Ovary (tissue), 9 donors: Measurements from ENCODE around the gene GARNL3. TPM values are rescaled to one million over a fixed set of nuclear protein-coding genes. Genes with fewer than 3 reads are reported as not detected.

Source experiments
- DNase-seq, 5 donors: peaks; one replicate each; pipeline ENCODE4 v3.0.0-alpha.2; 2019 to 2020
- H3K27ac ChIP-seq, 2 donors: fragments of 200-600 bp; one replicate each; pipeline versions ENCODE4 v1.5.1 to v1.8.0; 2019 to 2022
- H3K27me3 ChIP-seq: fragments of 200-600 bp; one replicate; pipeline ENCODE4 v1.8.0; 2022
- H3K36me3 ChIP-seq: fragments of 200-600 bp; sonication (generic); one replicate; pipeline ENCODE4 v1.5.1; 2019
- H3K4me1 ChIP-seq: one replicate; pipeline ENCODE4 v1.8.1; 2013; ENCODE audit warnings: mild to moderate bottlenecking, moderate library complexity; ENCODE audit not compliant: insufficient read depth
- H3K4me3 ChIP-seq: fragments of 200-600 bp; sonication (generic); one replicate; pipeline ENCODE4 v1.5.1; 2017
- H3K9me3 ChIP-seq, 2 donors: fragments of 200-600 bp in 1 of 2; sonication (generic) in 1 of 2; one replicate each; pipeline versions ENCODE4 v1.5.1 to v1.8.1; 2013 to 2019; ENCODE audit warnings: mild to moderate bottlenecking in 1 of 2, moderate library complexity in 1 of 2
- CTCF ChIP-seq, 3 donors: fragments of 450-650 bp in 2 of 3; fragments of 200-600 bp in 1 of 3; IDR thresholded peaks; one replicate each; pipeline versions ENCODE4 v1.5.1 to v1.8.0; 2016 to 2022; ENCODE audit warnings: antibody characterized with exemption in 3 of 3, mild to moderate bottlenecking in 1 of 3
- EP300 ChIP-seq: sonication (generic); formaldehyde crosslinking; IDR thresholded peaks from one replicate; pipeline ENCODE4 v1.6.1; 2017; ENCODE audit warnings: antibody characterized with exemption
- POLR2A ChIP-seq: fragments of 450-650 bp; IDR thresholded peaks from one replicate; pipeline ENCODE4 v1.6.1; 2017; ENCODE audit warnings: antibody characterized with exemption, mild to moderate bottlenecking, moderate library complexity
- WGBS, 3 donors: extraction: QIAGEN DNeasy Blood & Tissue Kit in 1 of 3; methylation state at CpG; one replicate each; pipeline versions ENCODE4 v1.1.5 to v1.1.7; 2013 to 2017; 5-methylcytosine and 5-hydroxymethylcytosine counted together
- intact Hi-C, 4 donors: fragments of 100-400 bp; cut with DNase I; formaldehyde crosslinking; loops; one replicate each; pipeline versions ENCODE4 v1.11.0 to v1.15.1; 2022 to 2023
- polyA plus RNA-seq, 2 donors: library from polyadenylated mRNA; stranded (reverse); fragments of 200-250 nt in 1 of 2; fragments of 350-450 nt in 1 of 2; fragmentation: Illumina TruSeq in 1 of 2; extraction: RNeasy Lipid Tissue Mini Kit (QIAGEN cat#74804) in 1 of 2; gene quantifications; one replicate each; pipeline ENCODE4 v1.2.3, GENCODE V29; 2013 to 2014
- total RNA-seq, 7 donors: library from RNA; depleted of rRNA in 2 of 7; stranded (reverse); fragments of >200 nt in 2 of 7; fragmentation: NEBNext Ultra II Directional in 3 of 7; extraction: Animal tissue kit (Norgen Biotek cat#: 25700) in 3 of 7; gene quantifications; one replicate each; pipeline versions ENCODE4 v1.1.0 to v1.2.4, GENCODE V29; 2016 to 2023
- donor health status: DM: no; HTN: no; CAD: no; lungs with moderate emphysema.
- donor health status: DM: no; HTN: no; CAD: no.
- donor health status: Bipolar disorder and iron deficiency.
- donor health status: DM: yes; HTN: yes; CAD: no.
- donor health status: DM: no; HTN: no; CAD: no.
- donor health status: DM: yes; HTN: yes; CAD: no.

GARNL3 gene
- total and polyA plus RNA-seq, 9 donors = 8.9 to 30.7 (median 22.9) TPM

- H3K27ac ChIP-seq = peak within 1 kb of the TSS; percentile 81 to 86
- peak; percentile 92 to 95 (median 93) for DNase-seq
- peak within 1 kb of the TSS; percentile 81 for H3K4me3 ChIP-seq
- peak; percentile 45 for TF ChIP-seq EP300
- TF ChIP-seq POLR2A = peak; percentile 56
- TF ChIP-seq CTCF (IDR thresholded peaks at IDR 0.05) = peak in 1 of 3 donors; percentile 21
- peaks cover 8% of the 10 kb centered on the region for H3K4me1 ChIP-seq
- no peaks in the 10 kb centered on the region for H3K9me3 ChIP-seq
- intact Hi-C loops = no loop called here
- no peaks in the 10 kb centered on the region for H3K36me3 ChIP-seq
- WGBS, 3 donors = 0% methylated on average over 52 to 54 of the region's 54 CpGs
- no peaks in the 10 kb centered on the region for H3K27me3 ChIP-seq
Observed at GRCh38 chr9:127423934-127424675, 159.5 kb downstream of the GARNL3 start, which contains the start of gene ZNF79. ZNF79 (plus strand) TSS chr9:127424382; CDS start chr9:127424788, 406 bp downstream.

DNA sequence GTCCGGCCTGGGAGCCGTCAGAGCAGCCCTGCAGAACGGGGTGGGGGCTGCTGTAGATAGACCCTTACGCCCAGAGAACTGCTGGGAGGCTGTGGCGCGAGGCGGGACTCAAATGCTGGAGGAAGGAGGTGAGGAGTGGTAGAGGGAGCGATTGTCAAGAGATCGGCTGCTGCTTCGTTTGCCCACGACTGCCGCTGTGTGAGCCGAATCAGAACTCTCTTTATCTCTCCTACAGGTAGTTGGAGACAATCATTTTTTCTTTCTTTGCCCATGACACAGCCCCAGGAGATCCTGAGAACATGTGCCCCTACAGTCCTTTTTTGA, 160.1 kb downstream of the GARNL3 start:
- intact Hi-C loops = no loop called here
- Histone ChIP-seq H3K4me1 (peaks cover 8% of the 10 kb centered on the region), H3K4me3 (peak overlapping the region; percentile 81), H3K27ac (peak overlapping the region in 1 of 2 donors; percentile 86), H3K36me3 (no peaks in the 10 kb centered on the region), H3K9me3 (no peaks in the 10 kb centered on the region), H3K27me3 (no peaks in the 10 kb centered on the region)
- no peak for DNase-seq
- 0% methylated on average over 13 of the region's 13 CpGs for WGBS, 3 donors
- TF ChIP-seq EP300 (no peak), CTCF (IDR thresholded peaks at IDR 0.05) (no peak), POLR2A (no peak)

- Histone ChIP-seq H3K27ac (no peak overlapping the region), H3K36me3 (no peaks in the 10 kb centered on the region), H3K9me3 (no peaks in the 10 kb centered on the region), H3K4me3 (no peak overlapping the region), H3K27me3 (no peaks in the 10 kb centered on the region), H3K4me1 (peaks cover 8% of the 10 kb centered on the region)
- no peak for DNase-seq
- TF ChIP-seq EP300 = no peak
- TF ChIP-seq POLR2A = no peak
- TF ChIP-seq CTCF (IDR thresholded peaks at IDR 0.05) = no peak
- 96 to 98% (median 97%) methylated on average over 2 of the region's 2 CpGs for WGBS, 3 donors
- intact Hi-C loops = no loop called here
Observed at GRCh38 chr9:127426756-127427155, 162.2 kb downstream of the GARNL3 start.

- no peak for DNase-seq
- Histone ChIP-seq H3K9me3 (no peaks in the 10 kb centered on the region), H3K4me1 (peaks cover 5% of the 10 kb centered on the region), H3K27ac (no peak overlapping the region), H3K36me3 (no peaks in the 10 kb centered on the region), H3K4me3 (no peak overlapping the region), H3K27me3 (no peaks in the 10 kb centered on the region)
- intact Hi-C loops = no loop called here
- no peak for TF ChIP-seq CTCF (IDR thresholded peaks at IDR 0.05)
- no peak for TF ChIP-seq EP300
- no peak for TF ChIP-seq POLR2A
- 85 to 88% (median 85%) methylated on average over 3 of the region's 3 CpGs for WGBS, 3 donors
Observed at GRCh38 chr9:127428348-127428747, 163.8 kb downstream of the GARNL3 start.
